PC-3 (cell line): Measurements from ENCODE around the gene FRMPD4. TPM values are rescaled to one million over a fixed set of nuclear protein-coding genes. Genes with fewer than 3 reads are reported as not detected.

Source experiments
- ATAC-seq: fragments of 200-7000 bp; cut with Tn5 transposase; 2 replicates; pipeline ENCODE4 v1.9.1; 2020; ENCODE audit warnings: mild to moderate bottlenecking, moderate library complexity
- BruUV-seq: library from RNA; stranded (reverse); fragments of 400-500 nt; replicated peaks from 2 replicates; lab custom pipeline; 2021; lab: Mats Ljungman, UMichigan
- CTCF ChIA-PET: fragments of 300-600 bp; sonication (Branson Sonifier 250); formaldehyde crosslinking; loops from one replicate; lab custom pipeline; 2022; ENCODE audit warnings: antibody characterized with exemption; lab: Charles Lee
- POLR2A ChIA-PET: fragments of 300-600 bp; sonication (Branson Sonifier 250); formaldehyde crosslinking; loops from one replicate; lab custom pipeline; 2022; ENCODE audit warnings: antibody characterized with exemption; ENCODE audit not compliant: unreplicated experiment; lab: Charles Lee
- DNase-seq: peaks from one replicate; pipeline ENCODE4 v3.0.0-alpha.2; 2015
- H2AFZ ChIP-seq: fragments of 300-600 bp; sonication (generic); 2 replicates; pipeline ENCODE4 v1.6.0; 2016; ENCODE audit warnings: antibody characterized with exemption, low read length
- H3F3A ChIP-seq: fragments of 300-600 bp; sonication (generic); one replicate; pipeline ENCODE4 v1.6.0; 2017; ENCODE audit warnings: antibody characterized with exemption, low read length, control low read depth, mild to moderate bottlenecking; ENCODE audit not compliant: unreplicated experiment
- H3K27ac ChIP-seq: fragments of 300-600 bp; sonication (generic); 2 replicates; pipeline ENCODE4 v1.5.1; 2016; ENCODE audit warnings: mild to moderate bottlenecking, low read length
- H3K27me3 ChIP-seq: fragments of 300-600 bp; sonication (generic); 2 replicates; pipeline ENCODE4 v1.6.1; 2016; ENCODE audit warnings: low read length, mixed read lengths
- H3K36me3 ChIP-seq: fragments of 300-600 bp; sonication (generic); 2 replicates; pipeline ENCODE4 v1.6.1; 2016; ENCODE audit warnings: low read depth, mixed run types, low read length, mixed read lengths
- H3K4me1 ChIP-seq: fragments of 300-600 bp; sonication (generic); 2 replicates; pipeline ENCODE4 v1.5.1; 2016; ENCODE audit warnings: low read length; ENCODE audit not compliant: insufficient read depth
- H3K4me2 ChIP-seq: fragments of 300-600 bp; sonication (generic); 2 replicates; pipeline ENCODE4 v1.6.0; 2016; ENCODE audit warnings: low read length
- H3K4me3 ChIP-seq: fragments of 300-600 bp; sonication (generic); 2 replicates; pipeline ENCODE4 v1.5.1; 2016; ENCODE audit warnings: mild to moderate bottlenecking, low read length, mixed read lengths
- H3K79me2 ChIP-seq: fragments of 300-600 bp; sonication (generic); 2 replicates; pipeline ENCODE4 v1.6.1; 2017; ENCODE audit warnings: low read length, mixed read lengths
- H3K9ac ChIP-seq: fragments of 300-600 bp; sonication (generic); 2 replicates; pipeline ENCODE4 v1.6.0; 2016; ENCODE audit warnings: mild to moderate bottlenecking, low read length
- H3K9me2 ChIP-seq: fragments of 300-600 bp; sonication (generic); replicated peaks from 2 replicates; pipeline ENCODE4 v1.6.1; 2016; ENCODE audit warnings: mixed run types, low read length, mixed read lengths
- H3K9me3 ChIP-seq: fragments of 300-600 bp; sonication (generic); 2 replicates; pipeline ENCODE4 v1.6.1; 2016; ENCODE audit warnings: low read length, mixed read lengths
- H4K20me1 ChIP-seq: fragments of 300-600 bp; sonication (generic); 2 replicates; pipeline ENCODE4 v1.6.1; 2016; ENCODE audit warnings: low read length, mixed read lengths
- EZH2 ChIP-seq: fragments of 300-600 bp; sonication (generic); IDR thresholded peaks from one replicate; pipeline ENCODE4 v1.6.1; 2017; ENCODE audit warnings: antibody characterized with exemption, mild to moderate bottlenecking, low read length; ENCODE audit not compliant: unreplicated experiment
- EZH2phosphoT487 ChIP-seq: fragments of 300-600 bp; sonication (generic); IDR thresholded peaks from 2 replicates; pipeline ENCODE4 v1.6.1; 2018; ENCODE audit warnings: mild to moderate bottlenecking, antibody characterized with exemption, low read length, borderline replicate concordance
- intact Hi-C: fragments of 100-400 bp; cut with micrococcal nuclease; formaldehyde crosslinking; loops from 2 replicates; pipeline ENCODE4 v1.9.0; 2023
- total RNA-seq: library from RNA; depleted of rRNA; stranded (reverse); fragments of >200 nt; gene quantifications from 2 replicates; pipeline ENCODE4 v1.2.3, GENCODE V29; 2014
- TF ChIP-seq, protein P1 (sequence below): fragments of 300-600 bp; sonication (generic); conservative IDR thresholded peaks from 2 replicates; pipeline ENCODE4 v1.5.1; 2017; ENCODE audit warnings: antibody characterized with exemption, low read depth, mild to moderate bottlenecking, low read length

Gene FRMPD4
- total RNA-seq, 1 experiment from 2014 or later = 0.15 TPM

DNA sequence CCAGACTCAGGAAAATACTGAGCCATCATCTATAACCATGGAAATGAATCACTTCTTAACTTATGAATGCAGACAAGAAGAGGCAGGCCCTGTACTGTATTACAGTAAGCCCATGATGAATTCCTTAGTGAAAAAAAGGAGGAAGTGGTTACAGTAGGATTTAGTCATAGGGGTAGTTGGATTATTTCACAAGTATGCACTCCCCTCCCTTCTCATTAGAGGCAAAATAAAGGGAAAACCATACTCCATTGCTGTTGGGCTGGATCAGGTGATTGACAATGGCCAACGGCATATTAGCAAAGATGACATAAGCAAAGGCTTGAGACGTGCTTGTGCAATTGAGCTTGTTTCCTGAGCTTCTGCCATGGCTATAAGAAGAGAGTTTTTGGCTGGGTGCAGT is 471.8 kb downstream of the FRMPD4 start:
- Histone ChIP-seq H3K79me2 (no peaks in the 10 kb centered on the region), H3K9me3 (no peaks in the 10 kb centered on the region), H4K20me1 (no peaks in the 10 kb centered on the region), H3K27me3 (no peaks in the 10 kb centered on the region), H3K4me2 (no peak overlapping the region), H3K9ac (no peak overlapping the region), H3K4me1 (peaks cover 20% of the 10 kb centered on the region), H2AFZ (no peak overlapping the region), H3K27ac (peak overlapping the region; percentile 66), H3K36me3 (no peaks in the 10 kb centered on the region), H3K9me2 (no peaks in the 10 kb centered on the region), H3K4me3 (no peak overlapping the region), H3F3A (no peaks in the 10 kb centered on the region)
- no TSS peak for BruUV-seq
- ChIA-PET POLR2A (no interaction called here), CTCF (no interaction called here)
- DNase-seq (peak; percentile 78), ATAC-seq (peak; percentile 86)
- intact Hi-C loops = no loop called here
- TF ChIP-seq, protein P1, sequence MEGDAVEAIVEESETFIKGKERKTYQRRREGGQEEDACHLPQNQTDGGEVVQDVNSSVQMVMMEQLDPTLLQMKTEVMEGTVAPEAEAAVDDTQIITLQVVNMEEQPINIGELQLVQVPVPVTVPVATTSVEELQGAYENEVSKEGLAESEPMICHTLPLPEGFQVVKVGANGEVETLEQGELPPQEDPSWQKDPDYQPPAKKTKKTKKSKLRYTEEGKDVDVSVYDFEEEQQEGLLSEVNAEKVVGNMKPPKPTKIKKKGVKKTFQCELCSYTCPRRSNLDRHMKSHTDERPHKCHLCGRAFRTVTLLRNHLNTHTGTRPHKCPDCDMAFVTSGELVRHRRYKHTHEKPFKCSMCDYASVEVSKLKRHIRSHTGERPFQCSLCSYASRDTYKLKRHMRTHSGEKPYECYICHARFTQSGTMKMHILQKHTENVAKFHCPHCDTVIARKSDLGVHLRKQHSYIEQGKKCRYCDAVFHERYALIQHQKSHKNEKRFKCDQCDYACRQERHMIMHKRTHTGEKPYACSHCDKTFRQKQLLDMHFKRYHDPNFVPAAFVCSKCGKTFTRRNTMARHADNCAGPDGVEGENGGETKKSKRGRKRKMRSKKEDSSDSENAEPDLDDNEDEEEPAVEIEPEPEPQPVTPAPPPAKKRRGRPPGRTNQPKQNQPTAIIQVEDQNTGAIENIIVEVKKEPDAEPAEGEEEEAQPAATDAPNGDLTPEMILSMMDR = no peak
- TF ChIP-seq EZH2phosphoT487 (no peak), EZH2 (no peak)

DNA sequence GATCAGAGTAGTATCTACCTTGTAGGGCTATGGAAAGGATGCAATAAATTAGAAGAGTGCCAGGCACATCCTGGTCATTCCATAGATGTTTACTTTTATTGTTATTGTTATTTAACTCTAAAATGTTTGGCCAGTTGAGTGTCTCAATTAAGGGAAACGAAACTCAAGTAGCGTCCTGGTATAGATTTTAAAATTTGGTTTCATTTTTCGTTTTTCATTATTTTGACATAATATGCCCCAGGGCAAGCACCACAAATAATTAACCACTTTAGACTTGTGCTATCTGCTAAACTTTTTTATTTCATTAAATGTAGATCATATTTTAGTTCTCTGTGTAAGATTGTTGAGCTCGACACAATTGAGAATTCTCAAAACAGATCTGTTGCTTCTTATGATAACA is 473.2 kb downstream of the FRMPD4 start:
- Histone ChIP-seq H3K27me3 (no peaks in the 10 kb centered on the region), H2AFZ (no peak overlapping the region), H3K4me3 (no peak overlapping the region), H3K79me2 (no peaks in the 10 kb centered on the region), H3K4me2 (no peak overlapping the region), H3K27ac (no peak overlapping the region), H3K9me2 (no peaks in the 10 kb centered on the region), H3K9ac (no peak overlapping the region), H3K4me1 (peaks cover 28% of the 10 kb centered on the region), H4K20me1 (no peaks in the 10 kb centered on the region), H3K9me3 (no peaks in the 10 kb centered on the region), H3K36me3 (no peaks in the 10 kb centered on the region), H3F3A (no peaks in the 10 kb centered on the region)
- TF ChIP-seq, protein P1 = no peak
- no peak for TF ChIP-seq EZH2phosphoT487
- TF ChIP-seq EZH2 = no peak
- no TSS peak for BruUV-seq
- ATAC-seq (no peak), DNase-seq (no peak)
- ChIA-PET POLR2A (no interaction called here), CTCF (no interaction called here)
- intact Hi-C loops = no loop called here

DNA sequence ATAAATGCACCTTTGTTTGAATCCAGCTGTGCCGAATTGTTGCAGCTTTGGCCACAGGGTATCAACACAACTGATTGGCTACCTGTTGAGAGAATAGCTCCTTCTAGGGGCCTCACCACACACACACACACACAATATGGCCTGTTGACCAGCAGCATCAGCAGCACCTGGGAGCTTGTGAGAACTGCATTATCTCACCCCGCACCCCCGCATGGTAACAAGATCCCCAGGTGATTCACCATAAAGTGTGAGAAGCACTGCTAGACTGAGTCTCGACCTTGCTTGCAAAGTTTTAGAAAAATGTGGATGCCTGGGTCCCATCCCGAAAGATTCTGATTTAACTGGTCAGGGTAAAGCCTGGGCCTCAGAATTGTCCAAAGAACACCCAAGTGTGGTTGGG is 476.0 kb downstream of the FRMPD4 start:
- Histone ChIP-seq H3K27ac (peak overlapping the region; percentile 91), H2AFZ (peak overlapping the region; percentile 58; the same call in 1 of the 2 replicates), H3K9me2 (no peaks in the 10 kb centered on the region), H3F3A (no peaks in the 10 kb centered on the region), H3K4me1 (peaks cover 27% of the 10 kb centered on the region), H3K9ac (peak overlapping the region; percentile 51), H3K79me2 (no peaks in the 10 kb centered on the region), H3K4me2 (peak overlapping the region; percentile 74), H3K9me3 (no peaks in the 10 kb centered on the region), H3K27me3 (no peaks in the 10 kb centered on the region), H3K36me3 (no peaks in the 10 kb centered on the region), H4K20me1 (no peaks in the 10 kb centered on the region), H3K4me3 (peak overlapping the region; percentile 11; the same call in 1 of the 2 replicates)
- CTCF ChIA-PET = no interaction called here
- POLR2A ChIA-PET = no interaction called here
- no TSS peak for BruUV-seq
- DNase-seq (no peak), ATAC-seq (peak; percentile 31)
- intact Hi-C loops = no loop called here
- TF ChIP-seq EZH2 (no peak), EZH2phosphoT487 (no peak)
- TF ChIP-seq, protein P1 = no peak
